HEK293T (cell line): ENCODE measurements around the gene IL22RA1.

Experiments
- CTCF ChIA-PET: fragments of 350-600 bp; formaldehyde crosslinking; extraction: SDS; loops from one replicate; lab custom pipeline; 2021; ENCODE audit warnings: antibody characterized with exemption, inconsistent platforms; lab: Yijun Ruan, JAX
- POLR2A ChIA-PET: fragments of 350-600 bp; formaldehyde crosslinking; extraction: SDS; loops from one replicate; lab custom pipeline; 2020; ENCODE audit warnings: antibody characterized with exemption, inconsistent platforms; lab: Yijun Ruan, JAX
- DNase-seq: peaks from one replicate; pipeline ENCODE4 v3.0.0; 2012; ENCODE audit warnings: mixed read lengths; ENCODE audit errors: extremely low spot score
- ARNT ChIP-seq: fragments of 450-650 bp; IDR thresholded peaks from 2 replicates; pipeline ENCODE4 v1.6.1; 2017; ENCODE audit warnings: mild to moderate bottlenecking
- BHLHE40 ChIP-seq: fragments of 450-650 bp; IDR thresholded peaks from 2 replicates; pipeline ENCODE4 v1.6.1; 2016; ENCODE audit warnings: mild to moderate bottlenecking, moderate library complexity, borderline replicate concordance
- CTBP1 ChIP-seq: fragments of 450-650 bp; IDR thresholded peaks from 2 replicates; pipeline ENCODE4 v1.6.1; 2016; ENCODE audit warnings: borderline replicate concordance
- ELF4 ChIP-seq: fragments of 450-650 bp; IDR thresholded peaks from 2 replicates; pipeline ENCODE4 v1.6.1; 2017; ENCODE audit warnings: antibody characterized with exemption
- FOXA1 ChIP-seq: fragments of 450-650 bp; IDR thresholded peaks from 2 replicates; pipeline ENCODE4 v1.6.1; 2016; ENCODE audit warnings: mild to moderate bottlenecking
- FOXK2 ChIP-seq: fragments of 450-650 bp; IDR thresholded peaks from 2 replicates; pipeline ENCODE4 v1.6.1; 2016; ENCODE audit warnings: mild to moderate bottlenecking
- FOXM1 ChIP-seq: fragments of 450-650 bp; IDR thresholded peaks from 2 replicates; pipeline ENCODE4 v1.6.1; 2017; ENCODE audit warnings: mild to moderate bottlenecking, borderline replicate concordance
- HDGF ChIP-seq: fragments of 450-650 bp; IDR thresholded peaks from 2 replicates; pipeline ENCODE4 v1.6.1; 2017; ENCODE audit warnings: antibody characterized with exemption, borderline replicate concordance
- L3MBTL2 ChIP-seq: fragments of 450-650 bp; conservative IDR thresholded peaks from 2 replicates; pipeline ENCODE4 v1.6.1; 2016; ENCODE audit warnings: mild to moderate bottlenecking
- LEF1 ChIP-seq: fragments of 450-650 bp; IDR thresholded peaks from 2 replicates; pipeline ENCODE4 v1.6.1; 2017; ENCODE audit warnings: mild to moderate bottlenecking, borderline replicate concordance
- NFRKB ChIP-seq: fragments of 450-650 bp; IDR thresholded peaks from 2 replicates; pipeline ENCODE4 v1.6.1; 2016; ENCODE audit warnings: mild to moderate bottlenecking, moderate library complexity
- PKNOX1 ChIP-seq: fragments of 450-650 bp; IDR thresholded peaks from 2 replicates; pipeline ENCODE4 v1.6.1; 2016
- SP1 ChIP-seq: fragments of 450-650 bp; IDR thresholded peaks from 2 replicates; pipeline ENCODE4 v1.6.1; 2017
- SUZ12 ChIP-seq: fragments of 450-650 bp; IDR thresholded peaks from 2 replicates; pipeline ENCODE4 v1.6.1; 2016; ENCODE audit warnings: mild to moderate bottlenecking
- TARDBP ChIP-seq: fragments of 450-650 bp; IDR thresholded peaks from 2 replicates; pipeline ENCODE4 v1.6.1; 2016
- ZNF384 ChIP-seq: fragments of 450-650 bp; IDR thresholded peaks from 2 replicates; pipeline ENCODE4 v1.6.1; 2016

Gene IL22RA1

GRCh38 chr1:24142546-24143534, at the start of gene IL22RA1:
Gene IL22RA1, minus strand, starts transcription at chr1:24143140. Its CDS starts 58 bp downstream, at chr1:24143082.
- CTCF ChIA-PET = interaction anchor here (0.7 to 0.9 kb wide), 2 partner anchors 59 to 249 kb away, joined by 3 read pairs; no protein-coding TSS in a partner anchor
- no peak for TF ChIP-seq SP1
- TF ChIP-seq ZNF384 = no peak
- no peak for TF ChIP-seq FOXA1
- no peak for TF ChIP-seq ARNT
- no peak for TF ChIP-seq ELF4
- TF ChIP-seq HDGF = no peak
- TF ChIP-seq BHLHE40 = no peak
- TF ChIP-seq PKNOX1 = no peak
- no peak for TF ChIP-seq TARDBP
- TF ChIP-seq SUZ12 = no peak
- no peak for TF ChIP-seq CTBP1
- TF ChIP-seq LEF1 = no peak
- TF ChIP-seq NFRKB = no peak
- no peak for TF ChIP-seq FOXK2
- TF ChIP-seq L3MBTL2 = no peak
- TF ChIP-seq FOXM1 = no peak
- no peak for DNase-seq
- POLR2A ChIA-PET = no interaction called here

- CTCF ChIA-PET = no interaction called here
- no peak for DNase-seq
Measured at GRCh38 chr1:24191860-24192259, 48.9 kb upstream of the IL22RA1 start.

GRCh38 chr1:24190983-24191461, 48.1 kb upstream of the IL22RA1 start:
- TF ChIP-seq BHLHE40 (no peak), SP1 (no peak), L3MBTL2 (no peak), ELF4 (no peak), PKNOX1 (no peak), FOXM1 (no peak), FOXA1 (no peak), ARNT (no peak), LEF1 (no peak), HDGF (no peak), TARDBP (no peak), CTBP1 (no peak), FOXK2 (no peak)
- ChIA-PET CTCF (interaction anchor here (1.8 to 2.4 kb wide), 2 partner anchors 11 to 41 kb away, joined by 4 to 9 read pairs; no protein-coding TSS in a partner anchor), POLR2A (no interaction called here)
- no peak for DNase-seq

More at GRCh38 chr1:24191860-24192259, 48.9 kb upstream of the IL22RA1 start:
- POLR2A ChIA-PET = no interaction called here
- TF ChIP-seq L3MBTL2 (no peak), FOXK2 (no peak), FOXM1 (no peak), NFRKB (no peak), CTBP1 (no peak), LEF1 (no peak), ZNF384 (no peak), SUZ12 (no peak), ELF4 (no peak), HDGF (no peak), BHLHE40 (no peak), TARDBP (no peak), PKNOX1 (no peak), FOXA1 (no peak), SP1 (no peak), ARNT (no peak)

GRCh38 chr1:24189528-24189927, 46.6 kb upstream of the IL22RA1 start:
- TF ChIP-seq CTBP1 (no peak), NFRKB (no peak), L3MBTL2 (no peak), ARNT (no peak), BHLHE40 (no peak), FOXM1 (no peak), LEF1 (no peak), HDGF (no peak), ZNF384 (no peak), SP1 (no peak), FOXK2 (no peak), TARDBP (no peak), PKNOX1 (no peak), FOXA1 (no peak), ELF4 (no peak), SUZ12 (no peak)
- CTCF ChIA-PET = interaction anchor here (1.2 to 2.4 kb wide), 3 partner anchors 9 to 39 kb away, joined by 3 to 9 read pairs (median 4); no protein-coding TSS in a partner anchor
- DNase-seq = no peak
- POLR2A ChIA-PET = no interaction called here
